Thyroid gland (tissue), 4 donors: ENCODE results near the gene ACADL.

Experiments
- POLR2A ChIP-seq, 2 donors: fragments of 450-650 bp; IDR thresholded peaks; one replicate each; pipeline ENCODE4 v1.6.1; 2017; ENCODE audit warnings: antibody characterized with exemption in 2 of 2, mild to moderate bottlenecking in 2 of 2, moderate library complexity in 1 of 2
- TF ChIP-seq, protein P1 (sequence below), 6 experiments: fragments of 200-600 bp in 3 of 6; fragments of 450-650 bp in 3 of 6; sonication (generic) in 3 of 6; IDR thresholded peaks; one replicate each; pipeline ENCODE4 v1.5.1; 2016 to 2019; ENCODE audit warnings: antibody characterized with exemption in 6 of 6, mild to moderate bottlenecking in 2 of 6, inconsistent platforms in 1 of 6, moderate library complexity in 1 of 6

DNA sequence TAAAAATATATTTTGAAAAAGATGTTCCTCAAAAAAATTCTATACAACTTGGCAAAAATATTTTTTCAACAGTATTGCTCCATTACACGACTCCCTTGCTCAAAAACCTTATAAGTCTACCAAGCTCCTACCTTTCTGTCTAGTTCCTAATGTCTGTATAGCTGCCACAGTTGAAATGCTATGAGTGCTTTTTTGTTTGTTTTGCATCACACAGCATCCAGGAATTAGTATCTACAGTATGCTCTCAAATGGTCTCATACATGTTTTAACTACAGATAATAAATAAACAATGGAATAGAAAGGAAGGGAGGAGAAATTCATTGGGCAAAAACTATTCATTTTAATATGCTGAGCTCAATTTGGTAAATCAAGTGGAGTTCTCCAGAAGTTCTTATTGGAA, 17.3 kb downstream of the ACADL start:
- TF ChIP-seq POLR2A (IDR thresholded peaks at IDR 0.05) = no peak
- TF ChIP-seq, protein P1, sequence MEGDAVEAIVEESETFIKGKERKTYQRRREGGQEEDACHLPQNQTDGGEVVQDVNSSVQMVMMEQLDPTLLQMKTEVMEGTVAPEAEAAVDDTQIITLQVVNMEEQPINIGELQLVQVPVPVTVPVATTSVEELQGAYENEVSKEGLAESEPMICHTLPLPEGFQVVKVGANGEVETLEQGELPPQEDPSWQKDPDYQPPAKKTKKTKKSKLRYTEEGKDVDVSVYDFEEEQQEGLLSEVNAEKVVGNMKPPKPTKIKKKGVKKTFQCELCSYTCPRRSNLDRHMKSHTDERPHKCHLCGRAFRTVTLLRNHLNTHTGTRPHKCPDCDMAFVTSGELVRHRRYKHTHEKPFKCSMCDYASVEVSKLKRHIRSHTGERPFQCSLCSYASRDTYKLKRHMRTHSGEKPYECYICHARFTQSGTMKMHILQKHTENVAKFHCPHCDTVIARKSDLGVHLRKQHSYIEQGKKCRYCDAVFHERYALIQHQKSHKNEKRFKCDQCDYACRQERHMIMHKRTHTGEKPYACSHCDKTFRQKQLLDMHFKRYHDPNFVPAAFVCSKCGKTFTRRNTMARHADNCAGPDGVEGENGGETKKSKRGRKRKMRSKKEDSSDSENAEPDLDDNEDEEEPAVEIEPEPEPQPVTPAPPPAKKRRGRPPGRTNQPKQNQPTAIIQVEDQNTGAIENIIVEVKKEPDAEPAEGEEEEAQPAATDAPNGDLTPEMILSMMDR (IDR thresholded peaks at IDR 0.05) = no peak
